Endothelial cell of umbilical vein (primary cell): ENCODE data around the gene TMEM217. TPM values are rescaled to one million over a fixed set of nuclear protein-coding genes. Genes with fewer than 3 reads are reported as not detected.

Source experiments
- BruUV-seq: library from RNA; stranded (reverse); fragments of 400-500 nt; replicated peaks from 2 replicates; lab custom pipeline; 2021; lab: Mats Ljungman, UMichigan
- CTCF ChIA-PET: fragments of 300-600, 350-600 bp; sonication (Branson Sonifier 250); formaldehyde crosslinking; loops from one replicate; lab custom pipeline; 2021; ENCODE audit warnings: antibody characterized with exemption, inconsistent platforms; lab: Charles Lee
- POLR2A ChIA-PET: fragments of 300-600, 350-600 bp; sonication (Branson Sonifier 250); formaldehyde crosslinking; loops from one replicate; lab custom pipeline; 2021; ENCODE audit warnings: antibody characterized with exemption, inconsistent platforms; lab: Charles Lee
- DNase-seq: peaks from one replicate; pipeline ENCODE4 v3.0.0-alpha.2; 2011; ENCODE audit warnings: low read depth, low spot score
- FAIRE-seq: peaks from 2 replicates; lab custom pipeline; 2011; peaks lifted over from hg19 to GRCh38; lab: Jason Lieb, UNC
- H2AFZ ChIP-seq: 2 replicates; pipeline ENCODE4 v1.6.0; 2012; ENCODE audit warnings: low read depth, low read length, control low read depth, inconsistent platforms
- H3K27ac ChIP-seq: 2 replicates; pipeline ENCODE4 v1.5.1; 2011; ENCODE audit warnings: low read depth, mild to moderate bottlenecking, control low read depth, low read length, moderate library complexity; ENCODE audit not compliant: insufficient read depth
- H3K27me3 ChIP-seq, 2 experiments: 2 replicates each; pipeline versions ENCODE4 v1.6.0 to v1.6.1; 2011; ENCODE audit warnings: low read length in 2 of 2, mixed read lengths in 1 of 2; ENCODE audit not compliant: control insufficient read depth in 2 of 2, insufficient read depth in 2 of 2
- H3K36me3 ChIP-seq, 2 experiments: 2 replicates in 1 of 2; 3 replicates in 1 of 2; pipeline ENCODE4 v1.5.1; 2011; ENCODE audit warnings: low read length in 2 of 2, mild to moderate bottlenecking in 1 of 2, moderate library complexity in 1 of 2; ENCODE audit not compliant: control insufficient read depth in 2 of 2, insufficient read depth in 2 of 2; ENCODE audit errors: extremely low read depth in 1 of 2
- H3K4me1 ChIP-seq: 3 replicates; pipeline ENCODE4 v1.5.1; 2011; ENCODE audit warnings: mild to moderate bottlenecking, low read length; ENCODE audit not compliant: control insufficient read depth, insufficient read depth; ENCODE audit errors: extremely low read depth
- H3K4me2 ChIP-seq: 2 replicates; pipeline ENCODE4 v1.6.1; 2011; ENCODE audit warnings: low read length, control low read depth, mixed read lengths; ENCODE audit not compliant: insufficient read depth
- H3K4me3 ChIP-seq, 3 experiments: fragments of 200-600 bp in 1 of 3; sonication (generic), shearing (Covaris generic) in 1 of 3; replicated peaks in 1 of 3; 2 replicates each; pipeline ENCODE4 v1.5.1; 2011 to 2016; ENCODE audit warnings: control low read depth in 3 of 3, low read length in 3 of 3, mild to moderate bottlenecking in 2 of 3, inconsistent platforms in 1 of 3, low read depth in 1 of 3, moderate library complexity in 1 of 3; ENCODE audit not compliant: insufficient read depth in 1 of 3
- H3K79me2 ChIP-seq: 2 replicates; pipeline ENCODE4 v1.6.0; 2012; ENCODE audit warnings: low read length, inconsistent platforms; ENCODE audit not compliant: control insufficient read depth, insufficient read depth
- H3K9ac ChIP-seq: replicated peaks from 2 replicates; pipeline ENCODE3; 2011; ENCODE audit warnings: low read length, control low read depth; ENCODE audit not compliant: insufficient read depth; ENCODE audit errors: extremely low read depth
- H3K9me1 ChIP-seq: replicated peaks from 3 replicates; pipeline ENCODE4 v1.6.0; 2011; ENCODE audit warnings: mild to moderate bottlenecking, low read length; ENCODE audit not compliant: control insufficient read depth, insufficient read depth; ENCODE audit errors: extremely low read depth
- H3K9me3 ChIP-seq: replicated peaks from 2 replicates; pipeline ENCODE4 v1.5.1; 2012; ENCODE audit warnings: low read length, inconsistent platforms; ENCODE audit not compliant: control insufficient read depth, insufficient read depth
- H4K20me1 ChIP-seq: replicated peaks from 2 replicates; pipeline ENCODE3; 2011; ENCODE audit warnings: mild to moderate bottlenecking, low read length; ENCODE audit not compliant: control insufficient read depth, insufficient read depth; ENCODE audit errors: extremely low read depth
- EZH2 ChIP-seq: IDR thresholded peaks from 2 replicates; pipeline ENCODE4 v1.6.1; 2012; ENCODE audit warnings: borderline replicate concordance, low read depth, mild to moderate bottlenecking, moderate library complexity, low read length, inconsistent platforms; ENCODE audit not compliant: severe bottlenecking
- FOS ChIP-seq: IDR thresholded peaks from 2 replicates; pipeline ENCODE4 v1.6.1; 2011; ENCODE audit warnings: mild to moderate bottlenecking, low read length, moderate library complexity, borderline replicate concordance; ENCODE audit not compliant: insufficient read depth
- GATA2 ChIP-seq: IDR thresholded peaks from 2 replicates; pipeline ENCODE4 v1.7.0; 2011; ENCODE audit warnings: low read depth, mild to moderate bottlenecking, moderate library complexity, mixed read lengths, low read length; ENCODE audit not compliant: insufficient read length, insufficient read depth
- JUN ChIP-seq: IDR thresholded peaks from 2 replicates; pipeline ENCODE4 v1.6.1; 2011; ENCODE audit warnings: borderline replicate concordance, low read depth; ENCODE audit not compliant: insufficient read length, insufficient read depth
- MYC ChIP-seq: IDR thresholded peaks from one replicate; pipeline ENCODE4 v1.6.1; 2011; ENCODE audit warnings: mild to moderate bottlenecking, low read depth, low read length
- POLR2A ChIP-seq: IDR thresholded peaks from 2 replicates; pipeline ENCODE4 v1.6.1; 2012; ENCODE audit warnings: low read depth, mild to moderate bottlenecking, control low read depth, low read length
- POLR2AphosphoS5 ChIP-seq: IDR thresholded peaks from 2 replicates; pipeline ENCODE4 v1.6.1; 2012; ENCODE audit warnings: low read depth, mild to moderate bottlenecking, control low read depth, low read length, moderate library complexity; ENCODE audit not compliant: insufficient read depth
- dilution Hi-C: fragments of 300-500 bp; cut with MboI; formaldehyde crosslinking; loops from one replicate; pipeline ENCODE4 v1.15.0; 2019; ENCODE audit warnings: low sequenced_read_pairs; ENCODE audit not compliant: extremely low pct_ligation_motif_present
- intact Hi-C: fragments of 100-400 bp; cut with micrococcal nuclease; formaldehyde crosslinking; loops from one replicate; pipeline ENCODE4 v1.10.0; 2022
- polyA plus RNA-seq, 4 experiments: library from polyadenylated mRNA; depleted of rRNA in 3 of 4; stranded (reverse) in 3 of 4; unstranded in 1 of 4; fragments of >200 nt; gene quantifications; 2 replicates each; pipeline versions ENCODE4 v1.2.1 to v1.2.3, GENCODE V29; 2011 to 2012; ENCODE audit warnings: missing spikeins in 1 of 4
- total RNA-seq: library from RNA; stranded (reverse); gene quantifications from 2 replicates; pipeline ENCODE4 v1.2.3, GENCODE V29; 2021
- TF ChIP-seq, protein P1 (sequence below), 2 donors: IDR thresholded peaks; 1 replicate in 1 of 2; 2 replicates in 1 of 2; pipeline ENCODE4 v1.5.1; 2011; ENCODE audit warnings: low read length in 2 of 2, mild to moderate bottlenecking in 2 of 2, moderate library complexity in 2 of 2, control low read depth in 1 of 2, inconsistent platforms in 1 of 2, low read depth in 1 of 2; ENCODE audit not compliant: insufficient read depth in 1 of 2; ENCODE audit errors: extremely low read depth in 1 of 2
- TF ChIP-seq, protein P2 (sequence below): IDR thresholded peaks from 2 replicates; pipeline ENCODE4 v1.6.1; 2011; ENCODE audit not compliant: insufficient read depth, insufficient read length

TMEM217 gene
- total and polyA plus RNA-seq, 2 donors (not counting 3 experiments of a cell fraction or from before 2014, with no cell fraction given), result 6.8 to 15.8 TPM

DNA sequence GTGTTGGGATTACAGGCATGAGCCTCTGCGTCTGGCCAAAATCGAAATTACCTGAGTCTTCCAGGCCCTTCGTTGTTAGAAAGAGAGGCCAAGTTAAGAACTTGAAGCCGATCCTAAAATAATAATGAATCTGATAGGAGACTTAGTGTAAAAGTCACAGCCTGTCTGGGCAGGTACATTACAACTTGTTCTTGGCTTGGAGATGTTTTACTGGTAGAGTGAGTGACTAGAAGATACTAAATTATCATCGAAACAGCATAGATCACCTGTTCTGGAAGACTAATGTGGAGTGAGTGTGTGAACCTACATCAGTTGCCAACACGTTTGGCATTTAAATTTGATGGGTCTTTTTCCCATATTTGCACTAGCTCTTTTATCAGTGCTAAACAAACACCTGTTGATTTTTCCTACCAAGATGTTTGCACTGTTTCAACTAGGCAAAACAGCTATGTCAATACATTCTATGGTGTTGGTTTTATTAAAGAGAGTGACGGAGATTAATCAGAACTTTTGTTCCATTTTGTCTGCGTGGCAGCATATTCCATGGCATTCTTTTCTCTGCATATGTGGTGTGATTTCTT lies 4.6 kb upstream of the TMEM217 start:
- no peak overlapping the region for H3K27ac ChIP-seq
- ChIA-PET POLR2A (no interaction called here), CTCF (interaction anchor here (1.0 kb wide), 1 partner anchor 52 kb away, joined by 3 read pairs; no protein-coding TSS in a partner anchor)
- TF ChIP-seq FOS, result no peak
- no peak for TF ChIP-seq POLR2A
- TF ChIP-seq JUN, result no peak
- TF ChIP-seq EZH2, result no peak
- TF ChIP-seq, protein P1, sequence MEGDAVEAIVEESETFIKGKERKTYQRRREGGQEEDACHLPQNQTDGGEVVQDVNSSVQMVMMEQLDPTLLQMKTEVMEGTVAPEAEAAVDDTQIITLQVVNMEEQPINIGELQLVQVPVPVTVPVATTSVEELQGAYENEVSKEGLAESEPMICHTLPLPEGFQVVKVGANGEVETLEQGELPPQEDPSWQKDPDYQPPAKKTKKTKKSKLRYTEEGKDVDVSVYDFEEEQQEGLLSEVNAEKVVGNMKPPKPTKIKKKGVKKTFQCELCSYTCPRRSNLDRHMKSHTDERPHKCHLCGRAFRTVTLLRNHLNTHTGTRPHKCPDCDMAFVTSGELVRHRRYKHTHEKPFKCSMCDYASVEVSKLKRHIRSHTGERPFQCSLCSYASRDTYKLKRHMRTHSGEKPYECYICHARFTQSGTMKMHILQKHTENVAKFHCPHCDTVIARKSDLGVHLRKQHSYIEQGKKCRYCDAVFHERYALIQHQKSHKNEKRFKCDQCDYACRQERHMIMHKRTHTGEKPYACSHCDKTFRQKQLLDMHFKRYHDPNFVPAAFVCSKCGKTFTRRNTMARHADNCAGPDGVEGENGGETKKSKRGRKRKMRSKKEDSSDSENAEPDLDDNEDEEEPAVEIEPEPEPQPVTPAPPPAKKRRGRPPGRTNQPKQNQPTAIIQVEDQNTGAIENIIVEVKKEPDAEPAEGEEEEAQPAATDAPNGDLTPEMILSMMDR (IDR thresholded peaks at IDR 0.05; ENCODE audit: extremely low read depth in 1 of 2, insufficient read depth in 1 of 2, low read depth in 1 of 2, low read length in 2 of 2), result no peak
- TF ChIP-seq GATA2, result no peak
- TF ChIP-seq, protein P2, sequence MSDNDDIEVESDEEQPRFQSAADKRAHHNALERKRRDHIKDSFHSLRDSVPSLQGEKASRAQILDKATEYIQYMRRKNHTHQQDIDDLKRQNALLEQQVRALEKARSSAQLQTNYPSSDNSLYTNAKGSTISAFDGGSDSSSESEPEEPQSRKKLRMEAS, result no peak
- no peak for TF ChIP-seq POLR2AphosphoS5
- no peak for TF ChIP-seq MYC
- no peak for DNase-seq
- H3K9me1 ChIP-seq, result no peaks in the 10 kb centered on the region
- H3K4me3 ChIP-seq, result no peak overlapping the region
- FAIRE-seq, result no peak
- no peak overlapping the region for H3K4me2 ChIP-seq
- dilution Hi-C loops (no loop called here), intact Hi-C loops (no loop called here)
- peaks cover 18% of the 10 kb centered on the region for H3K4me1 ChIP-seq
- H3K9ac ChIP-seq, result no peak overlapping the region
- peaks cover 67% of the 10 kb centered on the region for H3K79me2 ChIP-seq
- H2AFZ ChIP-seq, result no peak overlapping the region
- no peaks in the 10 kb centered on the region for H4K20me1 ChIP-seq
- BruUV-seq, result no TSS peak
- no peaks in the 10 kb centered on the region for H3K9me3 ChIP-seq
- no peaks in the 10 kb centered on the region for H3K27me3 ChIP-seq
- H3K36me3 ChIP-seq, result no peaks in the 10 kb centered on the region
